GM15510 (cell line): ENCODE measurements around the gene MYO1D.

Source experiments
- POLR2A ChIP-seq: IDR thresholded peaks from 3 replicates; pipeline ENCODE4 v1.6.1; 2011; ENCODE audit warnings: borderline replicate concordance; ENCODE audit not compliant: insufficient read length; ENCODE audit errors: extremely low read depth

Gene MYO1D

DNA sequence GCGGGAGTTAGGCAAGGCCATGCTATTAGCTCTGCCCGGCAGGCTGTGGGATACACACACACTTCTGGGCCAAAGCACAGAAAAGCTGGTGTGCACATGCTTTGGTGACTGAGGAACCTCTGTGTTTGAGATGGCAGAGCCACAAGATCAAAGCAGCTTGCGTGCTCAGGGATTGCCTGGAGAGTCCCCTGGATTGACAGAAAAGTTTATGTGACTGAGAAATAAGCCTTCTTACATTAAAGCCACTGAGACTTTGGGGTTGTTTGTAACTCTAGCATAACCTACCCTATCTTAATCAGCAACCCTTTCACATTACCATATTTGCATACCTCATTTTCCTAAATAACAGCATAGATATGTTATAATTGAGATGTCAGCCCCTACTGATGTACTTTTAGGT, 69.3 kb downstream of the MYO1D start:
- no peak for TF ChIP-seq POLR2A

DNA sequence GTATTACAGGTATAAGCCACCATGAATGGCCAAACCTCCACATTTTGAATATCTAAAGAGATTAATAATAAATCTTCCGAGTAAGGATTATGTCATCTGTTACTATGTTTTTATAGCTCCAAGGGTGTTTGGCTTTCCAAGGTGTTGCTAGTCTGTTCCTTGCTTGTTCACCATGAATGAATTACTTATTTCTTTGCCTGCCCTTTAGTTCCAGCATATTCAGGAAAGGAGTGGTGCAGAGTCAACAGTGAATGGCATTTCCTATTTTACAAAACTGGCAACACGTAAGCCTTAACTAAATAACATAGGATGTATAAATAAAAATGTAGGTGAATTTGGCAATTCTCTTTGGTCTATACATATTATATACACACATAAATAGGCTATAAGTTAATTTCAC, 70.3 kb downstream of the MYO1D start:
- TF ChIP-seq POLR2A: no peak

DNA sequence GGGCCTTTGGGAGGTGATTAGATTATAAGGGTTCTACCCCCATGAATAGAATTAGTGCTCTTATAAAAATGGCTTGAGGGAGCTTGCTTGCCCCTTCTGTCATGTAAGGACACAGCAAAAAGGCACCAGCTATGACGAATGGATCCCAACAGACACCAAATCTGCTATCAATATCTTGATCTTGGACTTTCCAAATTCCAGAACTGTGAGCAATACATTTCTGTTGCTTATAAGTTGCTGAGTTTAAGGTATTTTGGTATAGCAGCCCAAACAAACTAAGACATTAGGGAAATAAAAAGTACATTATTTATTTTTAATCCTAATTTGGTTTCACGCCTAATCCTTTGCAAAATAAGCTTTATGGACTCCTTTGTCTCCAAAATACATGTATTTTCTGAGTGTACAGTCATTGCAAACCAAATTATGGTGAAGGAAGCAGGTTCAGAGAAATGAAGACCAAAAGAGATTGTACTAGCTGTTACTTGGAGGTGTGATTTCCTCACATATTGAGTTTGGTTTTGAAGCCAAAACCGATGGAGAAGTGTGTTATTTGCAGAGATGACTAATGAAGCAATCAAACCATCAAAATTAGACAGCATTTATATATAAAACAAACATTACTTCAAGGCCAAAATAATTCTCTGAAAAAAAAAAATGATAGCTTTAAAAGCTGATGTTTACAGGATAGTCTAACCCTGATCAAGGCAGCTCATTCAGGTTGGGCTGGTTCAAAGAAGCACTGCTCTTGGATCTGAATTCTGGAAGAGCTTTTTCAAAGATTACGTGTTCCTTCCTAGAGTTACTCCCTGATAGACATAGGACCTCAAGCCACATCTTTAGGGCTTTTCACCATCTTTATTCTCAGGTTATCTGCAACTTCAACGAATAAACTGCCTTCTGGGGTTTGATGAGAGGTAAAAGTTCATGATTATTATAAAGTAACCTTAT, 71.6 kb downstream of the MYO1D start:
- no peak for TF ChIP-seq POLR2A

DNA sequence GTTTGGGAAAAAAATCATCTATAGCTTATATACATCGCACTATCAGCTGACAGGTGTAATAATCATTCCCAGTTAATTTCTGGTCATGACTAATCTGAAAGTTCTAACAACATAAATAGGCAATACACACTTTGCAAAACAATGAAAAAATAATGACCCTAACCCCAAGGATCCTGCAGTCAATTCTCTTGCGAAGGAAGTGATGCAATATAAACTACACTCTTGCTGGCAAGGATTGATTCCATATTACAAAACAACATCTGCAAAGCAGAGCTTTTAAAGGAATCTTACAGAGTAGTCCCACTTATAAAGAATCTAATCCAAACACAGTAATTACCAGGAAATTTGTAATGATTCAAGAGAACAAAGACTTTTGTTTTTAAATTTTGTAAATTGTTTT, 73.4 kb downstream of the MYO1D start:
- no peak for TF ChIP-seq POLR2A

DNA sequence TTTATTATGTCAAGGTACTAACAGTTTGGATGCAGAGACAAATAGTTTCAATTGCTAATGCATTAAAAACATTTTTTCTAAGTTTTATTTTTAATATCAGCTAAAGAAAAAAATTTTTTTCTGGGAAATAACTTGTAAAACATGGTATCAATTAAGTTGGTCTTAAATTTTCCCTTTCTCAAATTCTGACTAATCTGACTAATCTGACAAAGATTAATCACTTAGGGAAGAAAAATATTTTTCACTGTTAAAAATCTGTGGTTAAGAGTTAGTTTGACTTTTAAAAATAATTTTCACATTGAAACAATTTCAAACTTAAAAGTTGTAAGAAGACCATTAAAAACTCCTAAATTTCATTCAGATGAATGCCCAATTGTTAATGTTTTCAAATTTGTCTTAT, 74.6 kb downstream of the MYO1D start:
- TF ChIP-seq POLR2A: no peak

DNA sequence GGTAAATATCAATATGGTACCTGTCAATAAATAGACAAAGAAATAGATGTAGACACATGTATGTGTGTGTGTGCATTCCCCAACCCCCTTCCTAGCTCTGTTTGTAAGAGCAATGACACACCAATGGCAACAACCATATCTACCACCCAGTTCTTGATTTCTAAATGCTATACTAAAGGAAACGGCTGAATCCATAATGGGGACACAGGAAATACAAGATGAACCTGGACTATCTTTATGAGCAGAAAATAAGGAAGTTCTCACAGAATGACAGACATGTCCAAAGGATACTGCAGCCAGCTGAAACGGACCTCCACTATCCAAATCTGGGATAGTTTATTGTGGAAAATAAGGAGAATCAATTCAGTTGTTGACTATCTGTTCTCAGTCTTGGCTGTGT, 75.3 kb downstream of the MYO1D start:
- no peak for TF ChIP-seq POLR2A

DNA sequence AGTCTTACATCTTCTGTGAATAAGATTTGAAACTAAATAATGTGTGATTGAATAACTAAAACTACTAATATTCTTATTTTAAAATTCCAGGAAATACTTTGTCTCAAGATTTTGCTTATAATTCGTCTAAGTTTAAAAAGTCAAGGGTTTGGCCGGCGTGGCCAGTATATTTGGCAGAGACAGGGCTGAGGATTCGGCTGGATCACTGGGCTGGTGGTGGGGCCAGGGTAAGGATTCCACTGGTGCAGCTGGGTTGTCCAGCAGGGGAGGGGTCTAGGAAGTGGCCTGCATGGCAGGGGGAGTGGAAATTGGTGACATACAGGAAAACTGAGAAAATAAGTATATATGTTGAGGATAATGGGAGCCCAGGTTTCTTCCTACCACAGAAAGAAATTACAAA, 75.7 kb downstream of the MYO1D start:
- TF ChIP-seq POLR2A: no peak

DNA sequence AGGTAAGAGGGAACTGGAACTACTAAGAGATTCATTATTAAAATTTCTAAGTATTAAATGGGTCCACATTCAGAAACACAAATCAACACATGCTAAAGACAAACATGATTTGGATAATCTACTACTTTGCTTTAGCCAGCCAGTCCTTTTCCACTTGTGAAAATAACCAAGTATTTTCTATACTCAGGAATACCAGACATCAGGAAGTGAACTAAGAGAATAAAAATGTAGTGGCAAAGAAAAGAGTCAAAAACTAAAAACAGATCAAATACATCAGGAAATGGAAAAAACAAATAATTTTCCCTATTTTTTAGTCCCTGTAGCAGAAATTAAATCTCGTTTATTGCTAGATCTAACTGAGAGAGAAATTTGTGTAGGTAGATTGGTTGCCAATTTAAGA, 78.0 kb downstream of the MYO1D start:
- TF ChIP-seq POLR2A: no peak

DNA sequence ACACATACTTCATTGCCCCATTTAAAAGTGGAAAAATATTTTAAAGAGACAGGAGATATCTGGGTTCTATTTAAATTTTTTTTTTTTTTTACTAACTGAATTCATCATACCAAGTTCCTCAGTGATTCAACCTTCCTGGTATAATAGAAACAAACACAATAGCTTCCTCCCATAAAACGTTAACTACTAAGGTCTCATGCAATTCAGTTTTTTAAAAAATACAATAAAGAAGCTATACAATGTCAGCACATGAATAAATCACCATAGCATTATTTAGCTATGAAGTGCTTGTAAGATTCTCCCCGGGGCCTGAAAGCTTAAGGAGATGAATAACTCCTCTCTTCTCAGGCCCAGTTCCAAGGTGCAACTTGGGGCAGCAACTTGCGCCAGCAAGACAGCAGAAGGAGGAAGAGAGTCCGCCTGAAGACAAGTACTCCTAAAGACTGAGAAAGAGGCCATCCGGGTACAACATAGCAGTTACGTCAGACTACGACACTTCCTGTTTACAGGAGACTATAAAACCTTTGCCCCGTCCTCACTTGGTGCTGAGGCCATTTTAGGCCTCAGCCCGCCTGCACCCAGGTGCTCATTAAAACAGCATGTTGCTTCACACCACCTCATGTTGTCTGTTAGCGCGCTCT, 81.5 kb downstream of the MYO1D start:
- TF ChIP-seq POLR2A: no peak

DNA sequence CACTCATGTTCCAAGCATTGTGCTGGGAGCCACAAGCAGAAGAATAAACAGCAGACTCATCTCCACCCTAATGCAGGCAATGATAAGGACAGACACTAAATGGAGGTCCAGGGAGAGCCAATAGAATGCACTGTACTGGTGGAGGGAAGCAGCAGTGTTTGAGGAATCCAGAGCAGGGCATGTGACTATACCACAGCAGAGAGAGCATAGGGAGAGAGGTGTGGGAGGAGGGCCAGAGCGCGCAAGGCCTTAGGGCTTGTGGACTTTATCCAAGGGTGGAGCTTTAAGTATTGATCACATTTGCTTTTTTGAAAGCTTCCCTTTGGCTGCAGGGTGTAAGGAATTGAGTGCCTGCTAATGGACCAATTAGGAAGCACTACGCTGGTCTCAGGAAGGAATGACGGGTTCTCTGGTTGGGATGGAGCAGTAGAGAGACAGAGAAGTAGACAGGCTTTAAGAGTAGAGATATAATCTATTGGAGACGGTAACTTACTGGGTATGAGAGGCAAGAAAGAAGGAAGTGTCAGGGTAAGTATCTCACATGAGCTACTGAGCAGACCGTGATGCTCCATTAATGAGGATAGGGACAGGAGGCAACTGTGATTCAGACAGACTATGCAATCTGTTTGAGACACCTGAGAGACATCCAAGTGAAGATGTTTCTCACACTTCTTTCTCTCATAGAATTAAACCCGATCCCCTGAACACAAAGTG, 82.2 kb downstream of the MYO1D start:
- no peak for TF ChIP-seq POLR2A

DNA sequence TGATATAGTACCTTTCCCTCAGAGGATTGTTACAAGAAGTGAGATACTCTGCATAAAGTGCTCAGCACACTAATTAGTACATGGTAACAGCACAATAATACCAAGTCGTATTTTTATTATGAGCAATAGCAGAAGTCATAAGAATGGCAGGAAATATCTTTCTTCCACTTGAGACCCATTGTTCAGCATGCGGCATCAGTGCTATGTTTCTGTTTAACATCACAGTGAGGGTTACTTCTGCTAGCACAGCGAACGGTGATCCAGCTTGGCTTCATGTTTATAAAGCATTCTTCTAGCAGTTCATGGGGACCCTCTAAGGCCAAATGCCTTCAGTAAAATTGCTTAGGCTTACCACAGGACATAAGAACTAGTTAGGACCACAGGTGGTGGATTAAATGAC, 83.1 kb downstream of the MYO1D start:
- no peak for TF ChIP-seq POLR2A

DNA sequence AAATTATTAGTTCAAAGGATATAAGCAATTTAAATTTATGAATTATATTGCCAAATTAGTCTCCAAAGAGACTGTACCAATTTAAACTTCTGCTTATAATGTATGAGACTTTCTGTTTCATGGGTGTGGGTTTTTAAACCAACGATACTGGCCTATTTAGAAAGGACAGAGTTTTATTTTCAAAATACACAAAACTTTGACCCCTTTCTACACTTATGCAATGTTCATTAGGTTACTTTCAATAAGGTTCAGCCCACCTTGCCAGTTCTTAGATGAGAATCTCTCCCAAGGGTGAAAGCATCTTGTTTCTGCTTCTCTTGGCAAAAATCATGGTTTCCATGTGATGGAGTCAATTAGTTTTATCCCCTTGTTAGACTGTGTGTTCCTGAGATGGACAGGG, 84.7 kb downstream of the MYO1D start:
- no peak for TF ChIP-seq POLR2A

DNA sequence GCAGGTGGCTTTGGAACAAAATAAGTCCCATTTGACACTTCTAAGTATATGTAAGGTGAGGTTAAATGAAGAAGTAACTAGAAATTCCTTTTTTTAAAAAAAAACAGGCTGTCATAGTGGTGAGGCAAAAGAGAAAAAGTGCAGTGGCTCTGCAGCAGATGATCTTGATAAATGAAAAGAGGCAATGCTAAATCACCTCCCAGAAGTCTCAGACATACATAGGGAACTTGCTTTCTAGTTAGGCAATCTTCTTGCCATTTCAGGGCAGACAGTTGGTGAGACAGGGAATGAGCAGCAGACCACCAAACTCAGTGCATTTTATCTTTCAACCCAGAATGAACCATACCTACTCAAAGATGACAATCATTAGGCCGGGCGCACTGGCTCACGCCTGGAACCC, 90.8 kb downstream of the MYO1D start:
- no peak for TF ChIP-seq POLR2A

DNA sequence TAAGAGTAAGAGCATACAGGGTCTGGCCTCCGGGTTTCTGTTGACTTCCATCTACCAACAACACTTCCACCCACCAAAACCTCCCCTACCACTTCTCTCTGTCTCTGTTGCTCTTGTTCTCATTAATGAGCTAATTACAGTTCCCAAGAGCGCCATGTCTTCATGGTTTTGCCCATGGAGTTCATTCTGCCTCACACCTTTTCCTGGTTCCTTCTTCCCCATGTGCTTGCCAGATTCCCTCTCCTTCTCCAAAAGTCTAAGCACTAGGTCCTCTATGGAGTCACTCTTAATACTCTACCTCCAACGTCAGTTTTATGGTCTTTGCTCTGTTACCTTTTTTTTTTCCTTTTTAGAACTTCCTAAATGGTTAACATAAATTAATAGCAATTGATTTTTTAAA, 92.8 kb downstream of the MYO1D start:
- TF ChIP-seq POLR2A: no peak

DNA sequence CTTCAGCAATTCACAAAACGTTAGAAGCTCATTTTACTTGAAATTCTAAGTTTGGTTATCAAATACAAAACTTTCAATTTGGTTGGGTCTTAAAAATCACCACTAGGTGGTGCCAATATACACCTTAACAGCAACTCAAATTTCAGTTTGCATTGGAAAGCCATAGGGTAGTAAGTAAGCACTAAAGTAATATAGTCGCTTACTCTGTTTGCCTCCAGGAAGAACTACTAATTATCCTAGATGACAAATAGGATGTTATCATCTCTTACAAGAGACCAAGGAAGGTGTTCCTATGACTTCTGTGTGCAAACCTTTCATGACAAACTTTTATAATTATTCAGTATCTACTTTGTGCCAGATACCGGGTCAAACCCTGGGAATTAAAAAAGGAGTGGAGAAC, 93.3 kb downstream of the MYO1D start:
- no peak for TF ChIP-seq POLR2A
